GM19395 (cell line): ENCODE data around the gene GPR35.
"Not testable (repeated sequence)": the region's sequence is repeated elsewhere in the genome, so short reads cannot be mapped to it uniquely, and the experiment has no call there.

ENCODE experiments used
- ATAC-seq: cut with Tn5 transposase; IDR thresholded peaks from one replicate; pipeline ENCODE4 v1.9.1; 2021; ENCODE audit warnings: mild to moderate bottlenecking, moderate library complexity; ENCODE audit not compliant: unreplicated experiment

The GPR35 gene

DNA sequence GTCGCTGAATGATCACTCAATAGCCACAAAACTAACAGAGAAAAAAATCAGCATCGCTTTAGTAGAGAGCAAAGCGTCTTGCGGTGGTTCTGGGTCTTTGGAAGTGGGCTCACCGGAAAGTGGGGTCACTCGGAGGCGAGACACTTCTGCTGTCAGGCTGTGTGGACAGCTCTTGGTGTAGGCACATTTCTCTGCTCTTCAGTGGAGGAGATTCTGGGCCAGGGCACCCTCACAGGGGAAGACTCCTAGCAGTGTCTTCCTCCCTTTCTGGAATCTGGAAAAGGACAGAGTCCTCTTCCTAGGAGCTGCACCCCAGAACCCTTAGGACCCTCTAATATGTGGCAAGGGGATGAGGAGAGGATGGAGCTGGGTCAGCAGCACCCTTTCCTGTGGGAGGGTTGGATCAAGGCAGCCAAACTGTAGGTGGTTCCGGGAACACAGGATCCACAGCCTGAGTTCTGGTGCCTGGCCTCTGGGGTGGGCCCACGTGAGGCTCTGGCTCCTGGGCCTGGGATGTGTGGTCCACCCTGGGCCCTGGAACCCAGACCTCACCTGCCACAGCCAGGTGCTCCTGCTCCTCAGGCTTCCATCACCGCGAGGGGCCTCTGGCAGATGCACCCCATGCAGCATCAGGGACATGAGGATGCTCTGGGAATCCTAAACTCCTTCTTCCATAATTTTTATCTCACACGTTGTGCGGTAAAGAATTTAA lies 25.1 kb downstream of the GPR35 start:
- no peak for ATAC-seq

GRCh38 chr2:240651185-240651584 lies 25.9 kb downstream of the GPR35 start:
- ATAC-seq = no peak

GRCh38 chr2:240655931-240656886 lies 30.9 kb downstream of the GPR35 start:
- peak; percentile 61 for ATAC-seq

- not testable (repeated sequence) for ATAC-seq
These were observed 34.6 kb downstream of the GPR35 start for GRCh38 chr2:240659883-240660282.

DNA sequence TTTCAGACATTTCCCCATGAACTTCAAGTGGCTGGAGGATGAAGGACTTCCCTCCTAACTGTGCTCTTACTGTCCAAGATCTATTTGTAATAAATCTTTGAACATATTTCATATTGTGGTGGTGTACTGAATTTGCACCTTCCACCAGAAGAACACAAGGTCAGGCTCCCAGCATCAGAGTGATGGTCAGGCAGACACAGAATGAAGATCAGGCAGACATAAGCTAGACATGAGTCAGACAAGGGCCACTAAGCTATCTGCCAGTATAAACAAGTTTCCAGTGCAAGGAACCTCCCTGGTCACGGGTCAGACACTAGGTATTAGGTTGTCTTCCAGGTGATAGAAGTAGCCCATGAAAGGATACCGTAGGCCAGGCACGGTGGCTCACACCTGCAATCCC lies 37.4 kb downstream of the GPR35 start:
- no peak for ATAC-seq

DNA sequence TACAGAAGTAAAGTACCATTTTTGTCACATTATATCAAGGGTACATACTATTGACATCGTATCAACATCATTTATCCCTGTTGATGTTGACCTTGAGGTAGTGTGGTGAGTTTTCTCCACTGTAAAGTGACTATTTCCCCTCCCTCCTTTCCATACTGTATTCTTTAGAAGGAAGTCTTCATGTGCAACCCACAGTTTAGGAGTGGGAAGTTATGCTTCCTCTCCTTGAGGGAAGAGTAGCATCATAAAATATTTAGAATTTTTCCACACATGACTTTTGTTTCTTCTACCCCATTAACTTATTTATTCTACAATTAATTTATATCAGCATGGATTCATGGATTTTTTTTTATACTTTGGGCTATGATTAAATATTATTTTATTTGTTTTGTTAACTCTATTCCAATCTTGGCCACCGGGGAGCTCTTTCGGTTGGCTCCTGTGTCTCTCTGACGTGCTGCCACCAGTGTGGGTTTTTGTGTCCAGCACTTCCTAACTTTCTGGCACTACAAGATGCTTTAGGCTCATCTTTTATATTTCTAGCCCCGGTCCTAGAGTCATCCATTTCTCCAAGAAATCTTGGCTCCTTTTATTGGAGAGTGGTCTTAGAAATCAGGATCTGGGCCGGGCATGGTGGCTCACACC lies 38.4 kb downstream of the GPR35 start:
- no peak for ATAC-seq

GRCh38 chr2:240664622-240665021 lies 39.3 kb downstream of the GPR35 start:
- ATAC-seq = no peak

DNA sequence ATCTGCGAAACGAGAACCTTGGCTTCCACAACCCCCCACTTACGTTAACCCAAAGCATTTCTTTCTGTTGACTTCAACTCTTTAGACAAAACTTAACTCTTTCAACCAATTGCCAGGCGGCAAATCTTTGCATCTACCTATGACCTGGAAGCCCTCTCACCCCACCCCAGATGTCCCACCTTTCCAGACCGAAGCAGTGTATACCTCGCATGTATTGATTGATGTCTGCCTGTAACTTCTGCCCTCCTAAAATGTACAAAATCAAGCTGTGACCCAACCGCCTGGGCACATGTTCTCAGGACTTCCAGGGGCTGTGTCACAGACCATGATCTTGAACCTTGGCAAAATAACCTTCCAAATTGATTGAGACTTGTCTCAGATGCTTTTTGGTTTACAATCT lies 45.1 kb downstream of the GPR35 start:
- ATAC-seq = no peak

DNA sequence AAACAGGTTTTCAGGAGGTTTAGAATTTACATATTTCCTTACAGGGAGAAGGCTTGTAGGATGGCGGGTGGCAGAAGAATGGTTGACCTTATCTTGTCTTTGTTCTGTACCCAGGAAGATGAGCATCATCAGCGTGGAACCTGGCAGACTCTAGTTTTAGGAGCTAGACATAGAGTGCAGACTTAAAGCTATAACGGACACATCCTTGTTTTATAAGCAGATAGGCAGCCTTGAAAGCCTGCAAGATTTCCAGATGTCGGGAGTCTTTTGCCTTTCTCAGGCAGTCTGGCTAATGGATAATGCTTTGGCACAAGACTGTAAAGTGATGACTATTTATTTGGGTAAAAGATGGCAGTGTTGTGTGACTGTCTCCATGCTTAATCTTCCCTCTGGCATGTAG lies 45.7 kb downstream of the GPR35 start:
- no peak for ATAC-seq

DNA sequence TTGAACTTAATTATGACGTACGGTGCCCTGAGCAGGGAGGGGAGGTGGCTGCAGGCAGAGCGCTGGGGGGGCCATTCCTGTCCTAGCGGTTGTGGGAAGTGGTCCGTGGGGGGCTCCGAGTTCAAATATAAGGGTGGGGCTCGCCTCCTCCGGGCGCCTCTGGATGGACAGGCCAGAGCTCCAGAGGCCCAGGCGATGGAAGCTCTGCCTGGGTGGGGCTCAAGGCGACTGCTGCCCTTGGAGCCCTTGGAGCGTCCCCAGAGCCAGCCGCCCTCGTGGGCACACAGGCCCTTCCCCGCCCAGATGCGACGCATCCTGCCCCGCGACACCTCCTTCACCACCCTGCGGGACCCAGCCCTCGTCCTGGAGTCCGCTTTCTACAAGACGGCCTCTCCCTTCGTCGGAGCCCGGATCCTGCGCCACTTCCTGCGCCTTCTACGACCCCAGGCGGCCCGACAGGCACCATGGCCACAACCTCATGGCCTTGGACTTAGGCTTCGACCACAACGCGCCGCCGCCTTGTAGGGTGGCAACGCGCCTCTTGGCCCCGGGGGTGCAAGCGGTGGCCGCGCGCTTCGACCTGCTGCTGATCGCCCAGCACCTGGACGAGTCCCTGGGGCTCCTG lies 46.9 kb downstream of the GPR35 start:
- no peak for ATAC-seq

DNA sequence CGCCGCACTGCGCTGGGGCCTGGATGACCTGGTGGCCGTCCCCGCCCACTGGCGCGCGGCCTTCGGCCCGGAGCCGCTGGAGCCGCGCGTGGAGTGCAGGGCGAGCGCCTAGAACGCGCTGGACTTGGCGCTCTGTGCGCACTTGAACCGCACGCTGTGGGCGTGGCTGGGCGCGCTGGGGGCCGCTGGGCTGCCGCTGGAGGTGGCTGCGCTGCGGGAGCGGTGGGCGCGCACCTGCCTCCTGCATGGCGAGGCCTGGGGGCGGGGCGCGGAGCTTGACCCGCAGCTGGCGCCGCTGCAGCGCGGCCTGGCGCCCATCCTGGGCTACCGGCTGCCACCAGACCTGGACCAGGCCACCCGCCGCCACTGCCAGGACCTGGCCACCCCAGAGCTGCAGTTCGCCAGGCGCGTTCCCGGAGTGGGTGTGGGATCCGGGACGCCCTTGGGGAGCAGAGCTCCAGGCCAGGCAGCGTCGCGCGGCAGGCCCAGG lies 47.5 kb downstream of the GPR35 start:
- ATAC-seq = no peak

DNA sequence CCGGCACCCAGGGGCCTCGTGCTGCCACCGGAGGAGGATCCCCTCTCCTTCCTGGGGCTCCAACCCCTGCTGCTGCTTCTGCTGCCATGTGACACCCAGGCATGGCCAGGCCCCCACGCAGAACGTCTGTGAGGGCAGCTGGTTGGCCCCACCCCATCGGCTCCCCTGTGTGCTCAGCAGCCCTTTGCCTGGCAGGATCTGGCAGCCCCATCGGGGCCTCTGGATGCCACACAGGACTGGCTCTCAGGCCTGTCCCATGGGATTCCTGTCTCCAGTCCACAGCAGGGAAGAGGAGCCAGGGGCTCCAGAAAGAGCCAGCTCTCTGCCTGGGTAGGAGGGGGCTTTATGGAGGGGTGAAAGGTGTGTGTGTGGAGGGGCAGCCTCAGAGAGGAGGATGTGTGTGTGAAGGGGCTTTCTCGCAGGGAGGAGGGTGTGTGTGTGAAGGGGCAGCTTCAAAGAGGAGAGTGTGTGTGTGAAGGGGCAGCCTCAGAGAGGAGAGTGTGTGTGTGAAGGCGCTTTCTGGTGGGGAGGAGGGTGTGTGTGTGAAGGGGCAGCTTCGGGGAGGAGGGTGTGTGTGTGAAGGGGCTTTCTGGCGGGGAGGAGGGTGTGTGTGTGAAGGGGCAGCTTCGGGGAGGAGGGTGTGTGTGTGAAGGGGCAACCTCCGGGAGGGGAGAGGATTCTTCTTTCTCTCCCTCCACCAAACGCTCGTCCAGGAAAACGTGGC lies 49.3 kb downstream of the GPR35 start:
- not testable (repeated sequence) for ATAC-seq

- not testable (repeated sequence) for ATAC-seq
These were observed 50.1 kb downstream of the GPR35 start for GRCh38 chr2:240675345-240675744.

GRCh38 chr2:240678043-240678442 lies 52.8 kb downstream of the GPR35 start:
- ATAC-seq = not testable (repeated sequence)

DNA sequence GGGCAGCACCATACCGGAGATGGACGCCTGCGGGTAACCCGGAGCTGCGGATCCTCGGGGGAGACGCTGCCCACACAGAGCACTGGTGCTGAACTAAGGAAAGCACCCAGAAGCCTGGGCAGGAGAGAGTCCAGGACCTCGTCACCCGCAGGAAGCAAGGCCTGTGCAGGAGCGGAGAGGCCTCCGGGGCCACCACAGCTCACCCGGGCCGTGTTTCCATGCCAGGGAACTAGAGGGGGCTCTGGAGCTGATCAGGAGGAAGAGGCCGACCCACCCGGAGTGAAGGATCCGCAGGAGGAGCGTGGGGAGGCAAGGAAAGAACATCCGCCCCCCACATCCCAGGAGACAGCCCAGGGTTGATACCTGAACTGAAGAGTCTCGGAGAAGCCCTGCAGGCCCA lies 53.6 kb downstream of the GPR35 start:
- ATAC-seq = not testable (repeated sequence)

GRCh38 chr2:240680185-240680584 lies 54.9 kb downstream of the GPR35 start:
- ATAC-seq = not testable (repeated sequence)
